Lung (tissue), 12 donors: ENCODE data around the gene TK2. TPM values are rescaled to one million over a fixed set of nuclear protein-coding genes. Genes with fewer than 3 reads are reported as not detected.
A peak's percentile ranks its signal among the peaks of the same experiment; 100 is the strongest.

Source experiments
- ATAC-seq: fragments of 200-7000 bp; cut with Tn5 transposase; one replicate; pipeline ENCODE4 v1.9.1; 2020; ENCODE audit warnings: moderate number of reproducible peaks; ENCODE audit not compliant: insufficient read depth, low FRiP score
- DNase-seq, 3 donors: peaks; one replicate each; pipeline ENCODE4 v3.0.0-alpha.2; 2013 to 2017
- H3K27ac ChIP-seq, 2 donors: one replicate each; pipeline ENCODE4 v1.5.1; 2013; ENCODE audit warnings: mild to moderate bottlenecking in 2 of 2, moderate library complexity in 2 of 2, control low read depth in 1 of 2, inconsistent platforms in 1 of 2, low read depth in 1 of 2, low read length in 1 of 2
- H3K27me3 ChIP-seq, 3 donors: one replicate each; pipeline ENCODE4 v1.5.1; 2013; ENCODE audit warnings: low read length in 2 of 3; ENCODE audit not compliant: control insufficient read depth in 3 of 3, insufficient read depth in 3 of 3
- H3K36me3 ChIP-seq, 4 donors: one replicate each; pipeline ENCODE4 v1.5.1; 2013; ENCODE audit warnings: low read length in 4 of 4, mild to moderate bottlenecking in 1 of 4, moderate library complexity in 1 of 4; ENCODE audit not compliant: control insufficient read depth in 4 of 4, insufficient read depth in 4 of 4
- H3K4me1 ChIP-seq, 5 donors: one replicate each; pipeline ENCODE4 v1.5.1; 2013; ENCODE audit warnings: low read length in 5 of 5, mild to moderate bottlenecking in 2 of 5, moderate library complexity in 1 of 5; ENCODE audit not compliant: control insufficient read depth in 5 of 5, insufficient read depth in 5 of 5
- H3K4me3 ChIP-seq: one replicate; pipeline ENCODE4 v1.5.1; 2013; ENCODE audit warnings: mild to moderate bottlenecking, control low read depth, moderate library complexity
- H3K9ac ChIP-seq, 2 donors: one replicate each; pipeline ENCODE4 v1.5.1; 2013; ENCODE audit warnings: low read length in 2 of 2, control low read depth in 1 of 2; ENCODE audit not compliant: insufficient read depth in 1 of 2
- H3K9me3 ChIP-seq, 4 donors: one replicate each; pipeline ENCODE4 v1.5.1; 2013; ENCODE audit warnings: low read length in 3 of 4, mild to moderate bottlenecking in 1 of 4, moderate library complexity in 1 of 4; ENCODE audit not compliant: control insufficient read depth in 4 of 4, insufficient read depth in 3 of 4
- WGBS, 2 donors: extraction: QIAGEN DNeasy Blood & Tissue Kit; methylation state at CpG; one replicate each; pipeline ENCODE4 v1.1.7; 2013; 5-methylcytosine and 5-hydroxymethylcytosine counted together
- polyA plus RNA-seq, 2 donors: library from polyadenylated mRNA; stranded (reverse); fragments of 200-250 nt; gene quantifications; one replicate each; pipeline ENCODE4 v1.2.1, GENCODE V29; 2013
- total RNA-seq, 2 donors: library from RNA; depleted of rRNA in 1 of 2; stranded (reverse); fragments of >200 nt in 1 of 2; gene quantifications; one replicate each; pipeline ENCODE4 v1.2.1, GENCODE V29; 2014 to 2021
- TF ChIP-seq, protein P1 (sequence below): IDR thresholded peaks from 2 replicates; pipeline ENCODE4 v1.5.1; 2012; ENCODE audit warnings: mild to moderate bottlenecking; ENCODE audit errors: control extremely low read depth, extremely low read depth
- donor health status: control.
- donor health status: control.
- donor health status: Bipolar disorder and iron deficiency.
- donor health status: healthy.
- donor health status: DM: yes; HTN: yes; CAD: no.

The TK2 gene
- total and polyA plus RNA-seq, 4 donors = 13.1 to 37.7 (median 25.0) TPM

DNA sequence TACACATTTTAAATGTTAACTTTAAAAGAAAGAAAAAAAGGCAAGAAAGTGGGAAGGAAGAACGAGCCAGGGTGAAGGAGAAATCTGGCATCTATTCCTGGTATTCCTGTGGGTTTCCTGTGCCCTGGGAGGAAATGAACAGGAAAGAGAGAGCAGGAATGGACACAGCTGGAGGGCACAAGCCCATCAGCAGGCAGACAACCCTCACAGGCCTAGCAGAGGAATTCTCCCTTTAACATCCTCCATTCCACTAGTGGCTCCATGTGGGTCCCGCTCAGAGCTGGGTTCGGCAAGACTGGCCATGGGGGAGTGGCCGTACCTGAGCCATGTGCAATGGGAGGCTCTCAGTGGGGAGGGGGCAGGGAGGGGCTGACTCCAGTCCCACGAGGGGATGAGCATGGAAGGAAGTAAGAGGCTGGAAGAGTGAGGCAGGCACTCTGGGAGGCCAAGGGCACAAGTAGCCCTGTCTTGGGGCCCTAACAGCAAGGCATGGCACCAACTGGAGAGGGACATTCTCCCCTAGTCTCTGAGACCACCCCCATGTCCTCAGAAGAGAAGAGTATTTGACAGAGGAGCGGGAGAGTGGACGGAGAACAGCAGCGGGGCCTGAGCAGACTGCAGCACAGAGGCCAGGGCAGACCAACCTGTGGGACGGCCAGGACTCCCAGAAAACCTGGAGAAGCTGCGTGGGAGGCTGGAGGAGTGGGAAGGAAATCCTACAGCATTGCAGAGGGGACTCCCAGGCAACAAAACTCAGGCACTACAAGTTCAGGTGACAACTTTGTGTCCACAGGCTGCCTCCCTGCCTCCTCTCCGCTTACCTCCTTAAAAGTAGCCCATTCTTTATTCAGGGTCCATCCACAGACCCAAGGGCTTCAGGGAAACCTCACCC is 30.2 kb downstream of the TK2 start:
- TF ChIP-seq, protein P1, sequence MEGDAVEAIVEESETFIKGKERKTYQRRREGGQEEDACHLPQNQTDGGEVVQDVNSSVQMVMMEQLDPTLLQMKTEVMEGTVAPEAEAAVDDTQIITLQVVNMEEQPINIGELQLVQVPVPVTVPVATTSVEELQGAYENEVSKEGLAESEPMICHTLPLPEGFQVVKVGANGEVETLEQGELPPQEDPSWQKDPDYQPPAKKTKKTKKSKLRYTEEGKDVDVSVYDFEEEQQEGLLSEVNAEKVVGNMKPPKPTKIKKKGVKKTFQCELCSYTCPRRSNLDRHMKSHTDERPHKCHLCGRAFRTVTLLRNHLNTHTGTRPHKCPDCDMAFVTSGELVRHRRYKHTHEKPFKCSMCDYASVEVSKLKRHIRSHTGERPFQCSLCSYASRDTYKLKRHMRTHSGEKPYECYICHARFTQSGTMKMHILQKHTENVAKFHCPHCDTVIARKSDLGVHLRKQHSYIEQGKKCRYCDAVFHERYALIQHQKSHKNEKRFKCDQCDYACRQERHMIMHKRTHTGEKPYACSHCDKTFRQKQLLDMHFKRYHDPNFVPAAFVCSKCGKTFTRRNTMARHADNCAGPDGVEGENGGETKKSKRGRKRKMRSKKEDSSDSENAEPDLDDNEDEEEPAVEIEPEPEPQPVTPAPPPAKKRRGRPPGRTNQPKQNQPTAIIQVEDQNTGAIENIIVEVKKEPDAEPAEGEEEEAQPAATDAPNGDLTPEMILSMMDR = no peak
- Histone ChIP-seq H3K4me3 (no peak overlapping the region), H3K27ac (peak overlapping the region; percentile 1 to 91), H3K27me3 (no peaks in the 10 kb centered on the region), H3K4me1 (peaks cover 9 to 49% (median 16%) of the 10 kb centered on the region in 5 donors), H3K9ac (no peak overlapping the region), H3K9me3 (no peaks in the 10 kb centered on the region), H3K36me3 (peaks cover 0 to 14% (median 5%) of the 10 kb centered on the region in 4 donors)
- WGBS, 2 donors = 82 to 83% methylated on average over 11 of the region's 11 CpGs
- ATAC-seq (no peak), DNase-seq (no peak)

DNA sequence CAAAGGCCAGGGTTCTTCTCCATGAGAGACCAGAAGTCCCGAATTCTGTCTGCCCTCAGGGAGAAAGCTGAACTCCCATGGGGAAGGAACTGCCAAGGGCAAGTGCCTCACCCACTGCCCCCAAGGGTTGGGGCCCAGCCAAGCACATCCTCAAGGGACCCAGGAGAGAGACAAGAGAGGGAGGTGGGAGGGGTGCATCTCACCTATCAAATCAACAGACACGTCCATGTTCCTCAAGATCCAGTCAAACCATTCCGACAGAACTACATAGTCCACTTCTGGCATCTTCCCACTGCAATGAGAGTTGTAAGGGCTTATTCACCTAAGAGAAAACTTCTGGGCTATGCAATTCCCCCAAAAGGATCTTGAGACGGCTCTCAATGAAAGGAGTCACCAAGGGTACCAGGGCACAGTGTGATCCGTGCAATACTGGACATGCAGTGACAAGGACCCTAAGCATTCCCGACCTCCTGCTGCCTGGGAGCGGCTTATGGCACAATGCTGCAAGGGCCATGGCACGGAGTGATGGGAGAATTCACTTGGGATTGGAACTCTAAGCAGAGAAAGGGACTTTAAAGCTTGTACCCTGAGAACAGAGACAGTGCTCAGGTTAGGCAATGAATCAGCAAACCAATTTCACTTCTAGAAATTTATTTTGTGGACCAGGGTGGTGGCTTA is 32.2 kb downstream of the TK2 start:
- peaks cover 9 to 47% (median 16%) of the 10 kb centered on the region in 5 donors for H3K4me1 ChIP-seq
- no peak for ATAC-seq
- H3K9me3 ChIP-seq = no peaks in the 10 kb centered on the region
- H3K4me3 ChIP-seq = no peak overlapping the region
- no peaks in the 10 kb centered on the region for H3K27me3 ChIP-seq
- peaks cover 0 to 19% (median 6%) of the 10 kb centered on the region in 4 donors for H3K36me3 ChIP-seq
- H3K27ac ChIP-seq = peak overlapping the region; percentile 96
- H3K9ac ChIP-seq = peak overlapping the region in 1 of 2 donors; percentile 82
- no peak for DNase-seq
- TF ChIP-seq, protein P1 = no peak
- 74 to 75% methylated on average over 8 of the region's 8 CpGs for WGBS, 2 donors

DNA sequence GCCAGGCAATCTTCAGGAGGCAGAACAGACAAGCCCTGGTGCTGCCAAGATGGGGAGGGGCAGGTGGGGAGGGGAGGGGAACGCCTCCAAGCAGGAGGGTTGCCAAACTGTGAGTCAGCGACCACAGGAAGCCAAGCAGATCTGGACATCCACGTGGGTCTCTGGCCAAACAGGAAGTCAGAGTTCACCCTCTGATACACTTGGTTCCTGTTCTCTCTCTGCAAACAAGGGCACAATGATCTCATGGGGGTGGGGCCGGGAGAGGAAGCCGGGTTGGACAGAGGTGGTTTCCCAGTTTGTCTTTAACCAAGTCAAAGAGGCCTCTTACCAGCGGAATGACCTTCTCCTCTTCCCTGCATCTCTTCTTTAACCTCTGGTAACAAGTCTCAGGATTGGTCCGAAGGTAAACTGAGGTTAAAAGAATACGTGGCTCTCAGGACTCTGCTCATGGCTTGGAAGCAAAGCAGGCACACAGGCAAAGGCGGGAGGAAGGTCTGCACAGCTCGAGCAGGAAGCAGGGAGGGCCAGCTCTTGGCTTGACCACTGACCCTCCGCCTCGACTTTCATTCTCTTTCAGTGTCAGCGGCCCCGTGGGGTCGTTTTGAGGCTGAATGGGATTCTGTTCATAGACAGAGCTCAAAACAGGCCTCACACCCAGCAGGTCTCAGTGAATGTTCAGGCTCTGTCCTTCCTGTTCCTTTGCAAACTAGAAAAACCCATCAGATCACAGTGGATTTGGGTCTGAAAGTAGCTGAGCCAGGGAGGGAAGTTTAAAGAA is 32.9 kb downstream of the TK2 start:
- peaks cover 0 to 19% (median 6%) of the 10 kb centered on the region in 4 donors for H3K36me3 ChIP-seq
- DNase-seq (peak; percentile 94 to 98 (median 94)), ATAC-seq (peak; percentile 89)
- TF ChIP-seq, protein P1 = no peak
- H3K27me3 ChIP-seq = no peaks in the 10 kb centered on the region
- WGBS, 2 donors = 5 to 11% methylated on average over 15 of the region's 15 CpGs
- no peaks in the 10 kb centered on the region for H3K9me3 ChIP-seq
- H3K27ac ChIP-seq = peak overlapping the region; percentile 96
- H3K4me3 ChIP-seq = no peak overlapping the region
- peaks cover 9 to 46% (median 18%) of the 10 kb centered on the region in 5 donors for H3K4me1 ChIP-seq
- H3K9ac ChIP-seq = peak overlapping the region in 1 of 2 donors; percentile 82
